ENCODE measurements around the gene SMYD3. TPM values are rescaled to one million over a fixed set of nuclear protein-coding genes. Genes with fewer than 3 reads are reported as not detected.

Gene SMYD3
- total RNA-seq, 1 donor from 2014 or later = 31.9 TPM

DNA sequence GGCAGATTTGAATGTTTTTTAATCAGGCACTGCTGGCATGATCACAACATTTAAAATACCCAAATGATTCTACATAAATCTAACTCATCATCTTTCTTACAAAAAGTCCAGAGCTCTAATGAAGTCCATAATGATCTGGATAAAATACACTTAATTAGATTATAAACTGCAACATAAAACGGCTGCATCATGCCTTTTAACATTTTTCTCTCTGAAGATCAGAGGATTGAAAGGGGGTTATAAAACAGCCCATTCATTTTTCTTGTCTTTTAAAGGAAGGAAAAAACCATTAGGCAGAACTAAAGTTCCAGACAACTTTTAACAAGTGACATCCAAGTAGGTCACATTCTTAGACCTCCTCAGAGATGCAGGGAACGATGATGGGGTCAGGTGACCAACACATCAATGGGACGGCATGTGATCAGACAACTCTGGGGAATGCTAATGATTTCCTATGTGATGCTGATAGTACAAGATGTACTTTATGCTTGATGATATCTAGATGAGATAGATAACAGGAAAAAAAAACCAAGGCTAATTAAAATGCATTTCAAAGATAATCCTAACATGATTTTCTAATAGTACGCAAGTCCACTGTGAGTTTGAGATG lies 455.1 kb downstream of the SMYD3 start:
- no peaks in the 10 kb centered on the region for H3K4me1 Mint-ChIP-seq (ENCODE audit: low read depth)
- TF ChIP-seq, protein P1, sequence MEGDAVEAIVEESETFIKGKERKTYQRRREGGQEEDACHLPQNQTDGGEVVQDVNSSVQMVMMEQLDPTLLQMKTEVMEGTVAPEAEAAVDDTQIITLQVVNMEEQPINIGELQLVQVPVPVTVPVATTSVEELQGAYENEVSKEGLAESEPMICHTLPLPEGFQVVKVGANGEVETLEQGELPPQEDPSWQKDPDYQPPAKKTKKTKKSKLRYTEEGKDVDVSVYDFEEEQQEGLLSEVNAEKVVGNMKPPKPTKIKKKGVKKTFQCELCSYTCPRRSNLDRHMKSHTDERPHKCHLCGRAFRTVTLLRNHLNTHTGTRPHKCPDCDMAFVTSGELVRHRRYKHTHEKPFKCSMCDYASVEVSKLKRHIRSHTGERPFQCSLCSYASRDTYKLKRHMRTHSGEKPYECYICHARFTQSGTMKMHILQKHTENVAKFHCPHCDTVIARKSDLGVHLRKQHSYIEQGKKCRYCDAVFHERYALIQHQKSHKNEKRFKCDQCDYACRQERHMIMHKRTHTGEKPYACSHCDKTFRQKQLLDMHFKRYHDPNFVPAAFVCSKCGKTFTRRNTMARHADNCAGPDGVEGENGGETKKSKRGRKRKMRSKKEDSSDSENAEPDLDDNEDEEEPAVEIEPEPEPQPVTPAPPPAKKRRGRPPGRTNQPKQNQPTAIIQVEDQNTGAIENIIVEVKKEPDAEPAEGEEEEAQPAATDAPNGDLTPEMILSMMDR (IDR thresholded peaks at IDR 0.05; ENCODE audit: unreplicated experiment) = no peak
- no peak overlapping the region for H3K27ac Mint-ChIP-seq
- no peaks in the 10 kb centered on the region for H3K27me3 Mint-ChIP-seq
- H3K36me3 Mint-ChIP-seq (ENCODE audit: insufficient read depth) = peaks cover 1% of the 10 kb centered on the region
- no peak overlapping the region for H3K4me3 Mint-ChIP-seq (ENCODE audit: low read depth)
- DNase-seq (ENCODE audit: low spot score, unreplicated experiment) = no peak
- H3K9me3 Mint-ChIP-seq (ENCODE audit: low read depth) = peaks cover 8% of the 10 kb centered on the region

DNA sequence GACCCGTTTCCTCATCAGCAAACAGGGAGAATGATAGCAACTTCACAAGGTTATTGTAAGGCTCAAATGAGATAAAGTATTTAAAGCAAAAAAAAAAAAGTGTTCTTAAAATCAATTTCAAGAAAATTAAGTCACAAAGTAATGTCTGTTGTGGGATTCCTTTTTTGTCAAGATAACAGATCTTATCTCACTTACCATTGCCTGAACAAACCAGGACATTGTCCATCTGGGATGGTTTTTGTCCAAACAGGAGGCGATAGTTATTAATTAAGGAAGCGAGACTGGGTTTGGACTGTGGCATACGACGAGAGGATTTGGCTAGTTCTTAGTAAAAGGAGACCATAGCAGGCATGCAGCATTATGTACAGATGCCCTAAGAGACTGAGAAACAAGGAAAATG lies 458.4 kb downstream of the SMYD3 start:
- no peak overlapping the region for H3K4me3 Mint-ChIP-seq (ENCODE audit: low read depth)
- H3K9me3 Mint-ChIP-seq (ENCODE audit: low read depth) = no peaks in the 10 kb centered on the region

DNA sequence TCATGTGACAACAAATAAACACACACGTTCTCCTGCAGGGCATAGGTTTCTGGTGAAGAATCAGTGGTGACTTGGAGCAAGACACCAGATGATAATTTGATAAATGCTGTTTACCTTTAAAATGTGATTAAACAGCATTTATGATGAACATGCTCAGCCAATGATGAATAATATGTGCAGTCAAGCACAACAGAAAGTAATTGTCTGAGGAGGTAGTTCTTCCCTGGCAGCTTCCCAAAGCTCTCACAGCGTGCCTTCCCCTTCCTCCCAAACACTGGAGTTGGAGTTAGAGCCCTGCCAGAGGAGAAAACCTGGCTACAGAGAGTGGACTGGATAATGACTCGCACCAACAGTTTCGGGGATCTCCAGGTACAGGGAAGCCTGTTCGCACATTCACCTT lies 463.5 kb downstream of the SMYD3 start:
- DNase-seq (ENCODE audit: low spot score, unreplicated experiment) = no peak
- no peaks in the 10 kb centered on the region for H3K27me3 Mint-ChIP-seq
- H3K4me3 Mint-ChIP-seq (ENCODE audit: low read depth) = no peak overlapping the region
- peaks cover 5% of the 10 kb centered on the region for H3K4me1 Mint-ChIP-seq (ENCODE audit: low read depth)
- no peaks in the 10 kb centered on the region for H3K36me3 Mint-ChIP-seq (ENCODE audit: insufficient read depth)
- H3K9me3 Mint-ChIP-seq (ENCODE audit: low read depth) = no peaks in the 10 kb centered on the region
- H3K27ac Mint-ChIP-seq = no peak overlapping the region
- TF ChIP-seq, protein P1 (IDR thresholded peaks at IDR 0.05; ENCODE audit: unreplicated experiment) = no peak

More for the DNA sequence above, 458.4 kb downstream of the SMYD3 start:
- Mint-ChIP-seq H3K4me1 (ENCODE audit: low read depth) (no peaks in the 10 kb centered on the region), H3K27ac (no peak overlapping the region), H3K27me3 (no peaks in the 10 kb centered on the region), H3K36me3 (ENCODE audit: insufficient read depth) (no peaks in the 10 kb centered on the region)
- TF ChIP-seq, protein P1 (IDR thresholded peaks at IDR 0.05; ENCODE audit: unreplicated experiment) = no peak
- no peak for DNase-seq (ENCODE audit: low spot score, unreplicated experiment)

DNA sequence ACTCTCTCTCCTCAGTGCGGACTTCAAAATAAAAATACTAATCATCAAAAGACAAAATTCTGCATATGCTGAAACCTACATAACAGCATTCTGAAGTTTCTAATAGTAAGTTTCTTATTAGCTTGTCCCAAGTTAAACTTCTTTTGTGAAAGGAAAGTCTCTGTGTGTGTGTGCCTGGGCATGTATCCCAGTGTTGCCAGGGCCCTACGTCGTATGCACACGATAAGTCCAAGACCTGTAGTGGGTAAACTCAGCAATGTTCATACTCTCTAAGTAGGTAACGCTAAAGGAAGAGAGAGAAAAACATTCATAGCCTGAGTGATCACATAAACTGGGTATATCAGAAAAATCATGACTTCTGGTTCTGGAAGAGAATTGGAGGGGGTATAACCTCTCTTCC lies 465.7 kb downstream of the SMYD3 start:
- no peak for DNase-seq (ENCODE audit: low spot score, unreplicated experiment)
- H3K36me3 Mint-ChIP-seq (ENCODE audit: insufficient read depth) = no peaks in the 10 kb centered on the region
- H3K4me3 Mint-ChIP-seq (ENCODE audit: low read depth) = no peak overlapping the region
- TF ChIP-seq, protein P1 (IDR thresholded peaks at IDR 0.05; ENCODE audit: unreplicated experiment) = no peak
- H3K27me3 Mint-ChIP-seq = no peaks in the 10 kb centered on the region
- peaks cover 13% of the 10 kb centered on the region for H3K4me1 Mint-ChIP-seq (ENCODE audit: low read depth)
- no peak overlapping the region for H3K27ac Mint-ChIP-seq
- no peaks in the 10 kb centered on the region for H3K9me3 Mint-ChIP-seq (ENCODE audit: low read depth)

DNA sequence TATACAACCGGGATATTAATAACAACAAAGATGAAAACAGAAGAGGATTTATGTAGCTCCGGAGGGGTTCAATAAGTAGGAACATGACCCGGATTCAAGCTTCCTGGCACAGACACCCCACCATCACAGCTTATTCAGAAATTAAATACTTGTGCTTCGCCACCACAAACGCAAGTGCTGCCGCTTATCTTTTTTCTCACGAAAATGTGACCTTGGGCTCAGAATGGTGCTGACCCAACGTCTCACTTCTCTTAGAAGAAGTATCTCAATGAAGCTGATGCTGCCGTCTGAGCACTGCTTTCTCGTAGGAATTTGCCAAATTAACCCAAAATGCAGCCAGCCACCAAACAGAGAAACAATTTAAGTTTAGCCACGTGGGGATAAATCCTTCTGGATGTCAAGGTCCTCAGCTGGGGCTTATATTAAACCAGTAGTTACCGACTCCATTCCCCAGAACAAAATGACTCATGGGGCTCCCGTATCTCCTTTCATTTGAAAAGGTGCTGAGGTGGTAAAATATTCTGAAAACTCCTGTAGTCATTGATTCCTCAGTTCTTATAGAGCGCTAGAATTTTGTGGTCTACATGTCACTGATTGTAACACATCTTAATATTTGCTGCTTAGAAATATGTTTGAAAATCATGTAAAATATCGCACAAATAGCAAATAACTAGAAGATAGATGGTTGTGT lies 466.7 kb downstream of the SMYD3 start:
- H3K27me3 Mint-ChIP-seq = no peaks in the 10 kb centered on the region
- no peak overlapping the region for H3K4me3 Mint-ChIP-seq (ENCODE audit: low read depth)
- peaks cover 13% of the 10 kb centered on the region for H3K4me1 Mint-ChIP-seq (ENCODE audit: low read depth)
- TF ChIP-seq, protein P1 (IDR thresholded peaks at IDR 0.05; ENCODE audit: unreplicated experiment) = no peak
- DNase-seq (ENCODE audit: low spot score, unreplicated experiment) = no peak
- H3K9me3 Mint-ChIP-seq (ENCODE audit: low read depth) = no peaks in the 10 kb centered on the region
- no peaks in the 10 kb centered on the region for H3K36me3 Mint-ChIP-seq (ENCODE audit: insufficient read depth)
- no peak overlapping the region for H3K27ac Mint-ChIP-seq

All from progenitor cell of endocrine pancreas (in vitro differentiated cells).